PC-9 (cell line): ENCODE data around the gene WDR13.

ENCODE experiments used
- EZH2 ChIP-seq: fragments of 200-600 bp; sonication (generic); IDR thresholded peaks from 2 replicates; pipeline ENCODE4 v1.8.0; 2017; ENCODE audit warnings: antibody characterized with exemption, low read depth
- TF ChIP-seq, protein P1 (sequence below): fragments of 200-600 bp; sonication (generic); conservative IDR thresholded peaks from 2 replicates; pipeline ENCODE4 v1.6.1; 2017; ENCODE audit warnings: mixed run types, antibody characterized with exemption, mild to moderate bottlenecking, moderate library complexity

GRCh38 chrX:48573690-48574269 lies 23.5 kb upstream of the WDR13 start:
- no peak for TF ChIP-seq EZH2
- TF ChIP-seq, protein P1, sequence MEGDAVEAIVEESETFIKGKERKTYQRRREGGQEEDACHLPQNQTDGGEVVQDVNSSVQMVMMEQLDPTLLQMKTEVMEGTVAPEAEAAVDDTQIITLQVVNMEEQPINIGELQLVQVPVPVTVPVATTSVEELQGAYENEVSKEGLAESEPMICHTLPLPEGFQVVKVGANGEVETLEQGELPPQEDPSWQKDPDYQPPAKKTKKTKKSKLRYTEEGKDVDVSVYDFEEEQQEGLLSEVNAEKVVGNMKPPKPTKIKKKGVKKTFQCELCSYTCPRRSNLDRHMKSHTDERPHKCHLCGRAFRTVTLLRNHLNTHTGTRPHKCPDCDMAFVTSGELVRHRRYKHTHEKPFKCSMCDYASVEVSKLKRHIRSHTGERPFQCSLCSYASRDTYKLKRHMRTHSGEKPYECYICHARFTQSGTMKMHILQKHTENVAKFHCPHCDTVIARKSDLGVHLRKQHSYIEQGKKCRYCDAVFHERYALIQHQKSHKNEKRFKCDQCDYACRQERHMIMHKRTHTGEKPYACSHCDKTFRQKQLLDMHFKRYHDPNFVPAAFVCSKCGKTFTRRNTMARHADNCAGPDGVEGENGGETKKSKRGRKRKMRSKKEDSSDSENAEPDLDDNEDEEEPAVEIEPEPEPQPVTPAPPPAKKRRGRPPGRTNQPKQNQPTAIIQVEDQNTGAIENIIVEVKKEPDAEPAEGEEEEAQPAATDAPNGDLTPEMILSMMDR, result no peak
